Stomach (tissue), 9 donors: ENCODE results near the gene RBM47. TPM values are rescaled to one million over a fixed set of nuclear protein-coding genes. Genes with fewer than 3 reads are reported as not detected.

Source experiments
- DNase-seq, 2 donors: peaks; one replicate each; pipeline versions ENCODE4 v3.0.0 to v3.0.0-alpha.2; 2013 to 2019
- H3K27ac ChIP-seq, 5 donors: fragments of 200-600 bp in 4 of 5; sonication (generic) in 4 of 5; one replicate each; pipeline ENCODE4 v1.5.1; 2013 to 2019; ENCODE audit warnings: mild to moderate bottlenecking in 1 of 5, moderate library complexity in 1 of 5
- H3K27me3 ChIP-seq, 3 donors: fragments of 200-600 bp; sonication (generic); one replicate each; pipeline ENCODE4 v1.5.1; 2017 to 2019; ENCODE audit warnings: mixed run types in 1 of 3
- H3K36me3 ChIP-seq, 4 donors: fragments of 200-600 bp; sonication (generic); 1 replicate in 3 of 4; 2 replicates in 1 of 4; pipeline ENCODE4 v1.5.1; 2016 to 2019
- H3K4me1 ChIP-seq, 4 donors: fragments of 200-600 bp; sonication (generic); one replicate each; pipeline ENCODE4 v1.5.1; 2016 to 2019
- H3K4me3 ChIP-seq, 4 donors: fragments of 200-600 bp; sonication (generic) in 3 of 4; one replicate each; pipeline ENCODE4 v1.5.1; 2016 to 2019; ENCODE audit warnings: mild to moderate bottlenecking in 1 of 4
- H3K9me3 ChIP-seq, 4 donors: fragments of 200-600 bp; sonication (generic); one replicate each; pipeline ENCODE4 v1.5.1; 2016 to 2019
- CTCF ChIP-seq, 7 experiments: fragments of 450-650 bp in 4 of 7; fragments of 200-600 bp in 3 of 7; sonication (generic) in 3 of 7; IDR thresholded peaks; one replicate each; pipeline ENCODE4 v1.5.1; 2016 to 2019; ENCODE audit warnings: antibody characterized with exemption in 7 of 7, control low read depth in 2 of 7, mild to moderate bottlenecking in 1 of 7
- EP300 ChIP-seq: sonication (generic); formaldehyde crosslinking; IDR thresholded peaks from one replicate; pipeline ENCODE4 v1.6.1; 2017; ENCODE audit warnings: antibody characterized with exemption
- POLR2A ChIP-seq, 4 donors: fragments of 450-650 bp; IDR thresholded peaks; one replicate each; pipeline ENCODE4 v1.6.1; 2016; ENCODE audit warnings: antibody characterized with exemption in 4 of 4, control low read depth in 2 of 4, mild to moderate bottlenecking in 1 of 4, moderate library complexity in 1 of 4
- POLR2AphosphoS5 ChIP-seq, 3 donors: sonication (generic); formaldehyde crosslinking; IDR thresholded peaks; one replicate each; pipeline ENCODE4 v1.6.1; 2016; ENCODE audit warnings: antibody characterized with exemption in 3 of 3
- WGBS, 5 donors: extraction: QIAGEN DNeasy Blood & Tissue Kit in 3 of 5; methylation state at CpG; one replicate each; pipeline versions ENCODE4 v1.1.5 to v1.1.7; 2013 to 2018; 5-methylcytosine and 5-hydroxymethylcytosine counted together
- intact Hi-C: fragments of 100-400 bp; cut with DNase I; formaldehyde crosslinking; loops from one replicate; pipeline ENCODE4 v1.15.1; 2023; ENCODE audit warnings: low total_unique reads
- polyA plus RNA-seq, 3 donors: library from polyadenylated mRNA; stranded (reverse); fragments of 200-250 nt; gene quantifications; one replicate each; pipeline ENCODE4 v1.2.3, GENCODE V29; 2013
- total RNA-seq, 5 donors: library from RNA; depleted of rRNA; stranded (reverse); fragments of >200 nt; gene quantifications; one replicate each; pipeline versions ENCODE4 v1.1.0 to v1.2.3, GENCODE V29; 2014 to 2016
- donor health status: healthy with polysubstance abuse.
- donor health status: Bipolar disorder and iron deficiency.
- donor health status: healthy.

RBM47 gene
- total and polyA plus RNA-seq, 8 donors: 18.5 to 448 (median 160) TPM

GRCh38 chr4:40389986-40390385, 239.7 kb downstream of the RBM47 start:
- intact Hi-C loops: no loop called here
- TF ChIP-seq POLR2A (IDR thresholded peaks at IDR 0.05): no peak
- TF ChIP-seq EP300: no peak
- no peak for TF ChIP-seq CTCF (IDR thresholded peaks at IDR 0.05)
- no peak for TF ChIP-seq POLR2AphosphoS5 (IDR thresholded peaks at IDR 0.05)
- H3K9me3 ChIP-seq: no peaks in the 10 kb centered on the region
- 68 to 82% (median 72%) methylated on average over 4 of the region's 4 CpGs for WGBS, 5 donors
- no peak overlapping the region for H3K4me3 ChIP-seq
- H3K36me3 ChIP-seq: no peaks in the 10 kb centered on the region
- H3K4me1 ChIP-seq: peaks cover 0 to 6% (median 4%) of the 10 kb centered on the region in 4 donors
- H3K27me3 ChIP-seq: no peaks in the 10 kb centered on the region
- DNase-seq: no peak
- no peak overlapping the region for H3K27ac ChIP-seq

- Histone ChIP-seq H3K4me3 (no peak overlapping the region), H3K4me1 (no peaks in the 10 kb centered on the region), H3K9me3 (no peaks in the 10 kb centered on the region), H3K36me3 (no peaks in the 10 kb centered on the region), H3K27me3 (no peaks in the 10 kb centered on the region), H3K27ac (no peak overlapping the region)
- TF ChIP-seq EP300 (no peak), CTCF (IDR thresholded peaks at IDR 0.05) (no peak), POLR2A (IDR thresholded peaks at IDR 0.05) (no peak), POLR2AphosphoS5 (IDR thresholded peaks at IDR 0.05) (no peak)
- no peak for DNase-seq
- WGBS, 5 donors: 71 to 83% (median 78%) methylated on average over 6 of the region's 6 CpGs
- intact Hi-C loops: no loop called here
Measured at GRCh38 chr4:40388239-40388638, 241.4 kb downstream of the RBM47 start.

- Histone ChIP-seq H3K36me3 (no peaks in the 10 kb centered on the region), H3K27ac (no peak overlapping the region), H3K4me1 (no peaks in the 10 kb centered on the region), H3K27me3 (no peaks in the 10 kb centered on the region), H3K9me3 (no peaks in the 10 kb centered on the region), H3K4me3 (no peak overlapping the region)
- TF ChIP-seq CTCF (IDR thresholded peaks at IDR 0.05) (no peak), POLR2AphosphoS5 (IDR thresholded peaks at IDR 0.05) (no peak), EP300 (no peak), POLR2A (IDR thresholded peaks at IDR 0.05) (no peak)
- WGBS, 5 donors: 73 to 86% (median 76%) methylated on average over 4 to 5 of the region's 5 CpGs
- intact Hi-C loops: no loop called here
- no peak for DNase-seq
Measured at GRCh38 chr4:40380647-40381046, 249.0 kb downstream of the RBM47 start.

- Histone ChIP-seq H3K36me3 (no peaks in the 10 kb centered on the region), H3K9me3 (no peaks in the 10 kb centered on the region), H3K4me1 (no peaks in the 10 kb centered on the region), H3K27ac (no peak overlapping the region), H3K27me3 (no peaks in the 10 kb centered on the region), H3K4me3 (no peak overlapping the region)
- WGBS, 5 donors: 71 to 93% (median 81%) methylated on average over 1 to 3 of the region's 3 CpGs
- DNase-seq: no peak
- intact Hi-C loops: no loop called here
- TF ChIP-seq POLR2AphosphoS5 (IDR thresholded peaks at IDR 0.05) (no peak), CTCF (IDR thresholded peaks at IDR 0.05) (no peak), POLR2A (IDR thresholded peaks at IDR 0.05) (no peak), EP300 (no peak)
Measured at GRCh38 chr4:40379248-40379647, 250.4 kb downstream of the RBM47 start.
